HepG2 (cell line): ENCODE data around the gene PLD1. TPM values are rescaled to one million over a fixed set of nuclear protein-coding genes. Genes with fewer than 3 reads are reported as not detected.

ENCODE experiments used
- ATAC-seq: fragments of 200-7000 bp; cut with Tn5 transposase; 3 replicates; pipeline ENCODE4 v1.9.1; 2020; ENCODE audit warnings: mild to moderate bottlenecking, moderate library complexity
- BruUV-seq: library from RNA; stranded (reverse); fragments of 400-500 nt; replicated peaks from 2 replicates; lab custom pipeline; 2021; lab: Mats Ljungman, UMichigan
- CTCF ChIA-PET: fragments of 300-600 bp; formaldehyde crosslinking; extraction: SDS; loops from one replicate; lab custom pipeline; 2021; ENCODE audit warnings: low total read pairs, inconsistent platforms, low intra/inter-chr PET ratio; lab: Yijun Ruan, JAX
- POLR2A ChIA-PET: fragments of 350-600 bp; sonication (Branson Sonifier 250); formaldehyde crosslinking; loops from one replicate; lab custom pipeline; 2020; ENCODE audit warnings: antibody characterized with exemption, inconsistent platforms; lab: Yijun Ruan, JAX
- DNase-seq: peaks from one replicate; pipeline ENCODE4 v3.0.0-alpha.2; 2015; ENCODE audit warnings: low spot score
- FAIRE-seq: peaks from 3 replicates; lab custom pipeline; 2011; peaks lifted over from hg19 to GRCh38; lab: Jason Lieb, UNC
- H2AFZ ChIP-seq: one replicate; pipeline ENCODE4 v1.6.1; 2011; ENCODE audit warnings: low read length, inconsistent platforms
- H3K27ac ChIP-seq: fragments of 300-600 bp; 3 replicates; pipeline ENCODE4 v1.8.0; 2011; ENCODE audit warnings: mixed run types, mild to moderate bottlenecking, mixed read lengths, low read length, inconsistent platforms; ENCODE audit not compliant: insufficient read depth; ENCODE audit errors: extremely low read length
- H3K27me3 ChIP-seq, 2 experiments: fragments of 200-600 bp in 1 of 2; 2 replicates in 1 of 2; 3 replicates in 1 of 2; pipeline versions ENCODE4 v1.6.0 to v1.8.0; 2011; ENCODE audit warnings: low read length in 2 of 2, mild to moderate bottlenecking in 2 of 2, moderate library complexity in 2 of 2, inconsistent platforms in 1 of 2; ENCODE audit not compliant: insufficient read depth in 2 of 2, control insufficient read depth in 1 of 2
- H3K36me3 ChIP-seq, 2 experiments: fragments of 200-600 bp in 1 of 2; replicated peaks in 1 of 2; 2 replicates in 1 of 2; 3 replicates in 1 of 2; pipeline versions ENCODE4 v1.5.1 to v1.8.0; 2011; ENCODE audit warnings: low read length in 2 of 2, inconsistent platforms in 1 of 2; ENCODE audit not compliant: insufficient read depth in 2 of 2, control insufficient read depth in 1 of 2
- H3K4me1 ChIP-seq: 2 replicates; pipeline ENCODE4 v1.5.1; 2012; ENCODE audit warnings: low read length, inconsistent platforms; ENCODE audit not compliant: insufficient read depth
- H3K4me2 ChIP-seq: 2 replicates; pipeline ENCODE4 v1.6.0; 2011; ENCODE audit warnings: low read depth, low read length, inconsistent platforms
- H3K4me3 ChIP-seq, 3 experiments: fragments of 200-600 bp in 1 of 3; sonication (generic), shearing (Covaris generic) in 1 of 3; replicated peaks in 1 of 3; 2 replicates each; pipeline ENCODE4 v1.5.1; 2011 to 2016; ENCODE audit warnings: low read length in 3 of 3, inconsistent platforms in 2 of 3, low read depth in 2 of 3, mild to moderate bottlenecking in 2 of 3, control low read depth in 1 of 3, mixed read lengths in 1 of 3; ENCODE audit not compliant: insufficient read depth in 1 of 3
- H3K79me2 ChIP-seq: one replicate; pipeline ENCODE4 v1.6.1; 2011; ENCODE audit warnings: low read length, inconsistent platforms; ENCODE audit not compliant: insufficient read depth
- H3K9ac ChIP-seq: 2 replicates; pipeline ENCODE4 v1.6.0; 2011; ENCODE audit warnings: mild to moderate bottlenecking, low read depth, low read length, inconsistent platforms; ENCODE audit not compliant: insufficient read depth
- H3K9me3 ChIP-seq: 2 replicates; pipeline ENCODE4 v1.5.1; 2012; ENCODE audit warnings: mild to moderate bottlenecking, low read length
- H4K20me1 ChIP-seq: 2 replicates; pipeline ENCODE4 v1.6.0; 2011; ENCODE audit warnings: inconsistent platforms, mild to moderate bottlenecking, low read length, moderate library complexity; ENCODE audit not compliant: insufficient read depth
- BCLAF1 ChIP-seq: fragments of 450-650 bp; IDR thresholded peaks from 2 replicates; pipeline ENCODE4 v1.6.1; 2017; ENCODE audit warnings: mild to moderate bottlenecking
- MAFK ChIP-seq, 2 experiments: IDR thresholded peaks in 1 of 2; conservative IDR thresholded peaks in 1 of 2; 2 replicates each; pipeline ENCODE4 v1.6.1; 2011; ENCODE audit warnings: improper control_type of control experiment in 2 of 2, low read length in 2 of 2
- THAP7 ChIP-seq: sonication (generic); formaldehyde crosslinking; IDR thresholded peaks from 2 replicates; pipeline ENCODE4 v1.8.1; 2023; ENCODE audit warnings: mild to moderate bottlenecking, missing genetic modification reagents
- TRIM24 ChIP-seq: sonication (generic); formaldehyde crosslinking; IDR thresholded peaks from 2 replicates; pipeline ENCODE4 v1.8.0; 2022; ENCODE audit warnings: mild to moderate bottlenecking, missing genetic modification reagents
- ZNF276 ChIP-seq: sonication (generic); formaldehyde crosslinking; IDR thresholded peaks from 2 replicates; pipeline ENCODE4 v1.4.0; 2020; ENCODE audit warnings: mild to moderate bottlenecking, low read depth, missing genetic modification reagents
- ZNF646 ChIP-seq: sonication (generic); formaldehyde crosslinking; IDR thresholded peaks from 2 replicates; pipeline ENCODE4 v1.9.0; 2021; ENCODE audit warnings: mild to moderate bottlenecking, missing genetic modification reagents
- ZNF879 ChIP-seq: sonication (generic); formaldehyde crosslinking; IDR thresholded peaks from 2 replicates; pipeline ENCODE4 v1.8.1; 2023; ENCODE audit warnings: missing genetic modification reagents
- in situ Hi-C: cut with HindIII; loops from 2 replicates; pipeline ENCODE4 v1.10.0; 2017; ENCODE audit warnings: low pct_unique_long_range_greater_than_20kb; ENCODE audit not compliant: extremely low pct_ligation_motif_present
- intact Hi-C: fragments of 100-400 bp; cut with micrococcal nuclease; formaldehyde crosslinking; loops from one replicate; pipeline ENCODE4 v1.10.0; 2022; ENCODE audit not compliant: unreplicated experiment
- polyA plus RNA-seq, 8 experiments: library from polyadenylated mRNA; depleted of rRNA in 3 of 8; stranded (reverse) in 7 of 8; unstranded in 1 of 8; fragments of >200 nt; fragmentation: Illumina TruSeq in 4 of 8; extraction: Trizol in 4 of 8; gene quantifications; 2 replicates each; pipeline versions ENCODE4 v1.2.1 to v1.2.3, GENCODE V29; 2011 to 2016; ENCODE audit warnings: low read depth in 4 of 8, missing spikeins in 1 of 8, mixed read lengths in 1 of 8; ENCODE audit not compliant: insufficient read depth in 1 of 8
- total RNA-seq, 5 experiments: library from RNA; depleted of rRNA; stranded (reverse); fragments of >200 nt; fragmentation: Illumina TruSeq; extraction: Trizol; gene quantifications; 2 replicates each; pipeline ENCODE4 v1.2.3, GENCODE V29; 2016; ENCODE audit warnings: low read depth in 1 of 5

PLD1 gene
- total and polyA plus RNA-seq, 2 of the 13 experiments (the other 11 are each of a cell fraction or from before 2014, with no cell fraction given) = 27.1 to 59.4 TPM

GRCh38 chr3:171736556-171736955 lies 73.7 kb downstream of the PLD1 start (continued):
- TF ChIP-seq ZNF646 (no peak), ZNF276 (no peak), TRIM24 (no peak)

GRCh38 chr3:171733561-171733960 lies 76.7 kb downstream of the PLD1 start:
- DNase-seq (no peak), FAIRE-seq (no peak), ATAC-seq (no peak)
- intact Hi-C loops (loop anchor here (10.0 kb wide), 1 partner anchor 101 kb away; no protein-coding TSS in a partner anchor), in situ Hi-C loops (no loop called here)
- POLR2A ChIA-PET = no interaction called here
- Histone ChIP-seq H3K4me3 (no peak overlapping the region), H2AFZ (no peak overlapping the region), H3K4me2 (no peak overlapping the region), H3K27me3 (no peaks in the 10 kb centered on the region), H4K20me1 (peaks cover 7% of the 10 kb centered on the region), H3K4me1 (peaks cover 18% of the 10 kb centered on the region), H3K9ac (no peak overlapping the region), H3K79me2 (no peaks in the 10 kb centered on the region), H3K27ac (no peak overlapping the region), H3K36me3 (peaks cover 22 to 70% of the 10 kb centered on the region in 2 experiments), H3K9me3 (no peaks in the 10 kb centered on the region)
- CTCF ChIA-PET = no interaction called here
- TF ChIP-seq BCLAF1 = no peak
- TF ChIP-seq MAFK (conservative IDR thresholded peaks at IDR 0.05 in 1 of 2, IDR thresholded peaks at IDR 0.05 in 1 of 2; ENCODE audit: low read length in 2 of 2) = peak; percentile 24 to 52; a peak in 2 of 4 replicates
- TF ChIP-seq THAP7 (CRISPR knock-in tag) = no peak
- no peak for TF ChIP-seq ZNF879
- BruUV-seq = no TSS peak
